NCI-H748 treated with DMSO at 0.1 percent for 48 hours (cell line): ENCODE results near the gene EGR1.
"Not testable (repeated sequence)": the region's sequence is repeated elsewhere in the genome, so short reads cannot be mapped to it uniquely, and the experiment has no call there.

Experiments
- DNase-seq: peaks from one replicate; lab custom pipeline; 2025; lab: John Stamatoyannopoulos, UW

EGR1 gene

DNA sequence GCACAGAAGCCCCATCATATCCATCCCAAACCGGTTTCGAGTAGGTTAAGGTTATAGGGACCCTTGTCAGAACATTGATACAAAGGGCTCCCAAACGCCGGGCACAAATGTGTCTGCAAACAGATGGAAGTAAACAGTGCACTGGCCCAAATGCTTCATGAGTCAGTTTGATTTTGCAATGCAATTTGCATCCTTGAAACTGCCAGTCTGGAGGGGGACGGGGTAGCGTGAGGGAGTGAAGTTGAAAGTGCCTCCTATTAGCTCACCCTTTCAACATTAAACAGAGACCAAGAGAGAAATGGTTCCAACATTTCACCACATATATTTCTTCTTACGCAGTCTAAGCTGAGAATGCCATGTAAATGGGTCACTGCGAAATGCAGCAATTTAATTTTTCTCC is 42.2 kb downstream of the EGR1 start:
- DNase-seq, result not testable (repeated sequence)

DNA sequence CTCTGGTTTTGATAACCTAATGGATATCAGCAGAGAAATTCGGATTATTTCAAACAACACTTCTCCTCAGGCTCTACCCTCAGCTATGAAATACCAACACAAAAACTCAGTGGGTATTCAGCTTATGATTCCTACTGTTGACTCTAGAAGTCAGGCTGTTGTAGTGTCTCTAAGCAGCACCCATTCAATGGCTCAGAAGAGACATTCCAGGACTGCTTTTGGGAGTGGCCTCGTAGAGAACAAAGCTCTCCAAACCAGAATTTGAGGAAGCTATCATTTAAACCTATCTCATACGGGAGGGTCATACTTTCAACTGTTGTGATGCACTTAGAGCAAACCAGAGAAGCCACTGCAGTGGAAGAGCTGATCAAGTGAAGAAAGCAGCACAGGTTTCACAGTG is 43.7 kb downstream of the EGR1 start:
- DNase-seq, result no peak

DNA sequence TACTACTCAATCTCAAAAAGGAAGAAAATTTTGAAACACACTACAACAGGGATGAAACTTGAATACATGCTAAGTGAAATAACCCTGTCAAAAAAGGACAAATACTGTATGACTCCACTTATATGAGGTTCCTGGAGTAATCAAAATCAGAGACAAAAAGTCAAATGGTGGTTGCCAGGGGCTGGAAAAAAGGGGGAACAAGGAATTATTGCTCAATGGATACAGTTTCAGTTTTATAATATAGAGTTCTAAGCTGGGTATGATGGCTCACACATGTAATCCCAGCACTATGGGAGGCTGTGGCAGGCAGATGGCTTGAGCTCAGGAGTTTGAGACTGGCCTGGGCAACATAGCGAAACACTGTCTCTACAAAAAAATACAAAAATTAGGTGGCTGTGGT is 48.7 kb downstream of the EGR1 start:
- DNase-seq, result no peak

DNA sequence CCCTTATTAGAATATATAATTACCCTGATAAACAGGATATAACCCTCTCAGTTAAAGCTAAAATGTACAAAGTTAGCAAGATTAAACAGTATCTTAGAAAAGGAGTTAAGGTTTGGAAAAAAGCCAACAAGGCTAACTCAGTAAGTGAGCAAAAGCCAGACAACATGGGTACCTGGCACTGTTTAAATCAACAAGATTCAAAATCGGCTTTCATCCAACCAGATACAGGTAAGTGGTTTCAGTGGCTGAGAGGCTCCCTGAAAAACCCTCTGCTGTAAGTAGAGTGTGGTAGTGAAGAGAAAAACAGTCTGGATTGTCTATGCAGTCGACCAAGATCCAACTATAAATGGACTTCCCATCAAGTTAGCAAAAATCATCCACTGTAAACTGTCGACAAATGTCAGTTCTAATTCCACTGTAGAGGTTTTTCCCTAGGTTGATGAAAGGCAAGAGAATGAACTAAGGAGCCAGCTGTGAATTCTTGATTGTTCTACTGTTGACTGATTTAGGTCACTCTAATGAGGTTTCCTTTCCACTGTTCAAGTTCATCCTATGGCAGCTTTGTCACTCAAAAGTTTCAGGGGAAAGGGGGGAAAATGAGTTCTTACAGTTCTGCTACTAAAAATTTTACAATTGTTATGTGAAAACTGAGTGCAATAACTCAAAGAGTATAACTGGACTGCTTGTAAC is 50.4 kb downstream of the EGR1 start:
- no peak for DNase-seq

DNA sequence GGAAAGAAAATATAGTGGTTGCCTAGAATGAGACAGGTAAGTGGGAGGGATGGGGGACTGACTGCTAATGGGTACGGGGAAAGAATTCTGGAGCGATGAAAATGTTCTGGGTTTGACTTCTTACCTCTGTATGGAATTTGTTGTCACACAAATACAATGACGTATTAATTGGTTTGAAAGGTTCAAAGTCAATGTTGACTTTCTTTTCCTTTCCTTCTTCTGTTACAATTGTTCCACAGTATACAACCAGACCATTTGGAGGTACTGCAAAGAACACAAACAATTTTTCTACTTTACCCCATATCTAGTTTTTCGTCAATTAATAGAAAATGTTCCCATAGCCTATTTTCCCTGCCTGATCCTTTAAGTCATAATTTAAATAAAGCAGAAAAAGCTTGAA is 52.2 kb downstream of the EGR1 start:
- no peak for DNase-seq
